Pons (tissue), 1 donor: ENCODE measurements around the gene CHMP4B.
A peak's percentile ranks its signal among the peaks of the same experiment; 100 is the strongest.
"Not testable (repeated sequence)": the region's sequence is repeated elsewhere in the genome, so short reads cannot be mapped to it uniquely, and the experiment has no call there.

Experiments
- DNase-seq: peaks from one replicate; pipeline ENCODE4 v3.0.0-alpha.2; 2016; ENCODE audit warnings: low spot score

CHMP4B gene

DNA sequence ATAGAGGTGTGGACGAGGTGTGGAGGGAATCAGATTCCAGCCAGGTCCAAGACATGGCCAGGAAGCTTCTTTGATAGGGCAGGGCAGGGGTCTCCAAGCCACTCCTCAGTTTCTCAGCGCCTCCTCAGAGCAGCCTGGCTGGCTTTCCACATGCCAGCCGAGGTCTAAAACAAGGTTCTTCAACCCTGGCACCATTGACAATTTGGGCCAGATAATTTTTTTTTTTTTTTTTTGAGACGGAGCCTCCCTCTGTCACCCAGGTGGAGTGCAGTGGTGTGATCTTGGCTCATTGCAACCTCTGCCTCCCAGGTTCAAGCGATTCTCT, 21.3 kb upstream of the CHMP4B start:
- no peak for DNase-seq

DNA sequence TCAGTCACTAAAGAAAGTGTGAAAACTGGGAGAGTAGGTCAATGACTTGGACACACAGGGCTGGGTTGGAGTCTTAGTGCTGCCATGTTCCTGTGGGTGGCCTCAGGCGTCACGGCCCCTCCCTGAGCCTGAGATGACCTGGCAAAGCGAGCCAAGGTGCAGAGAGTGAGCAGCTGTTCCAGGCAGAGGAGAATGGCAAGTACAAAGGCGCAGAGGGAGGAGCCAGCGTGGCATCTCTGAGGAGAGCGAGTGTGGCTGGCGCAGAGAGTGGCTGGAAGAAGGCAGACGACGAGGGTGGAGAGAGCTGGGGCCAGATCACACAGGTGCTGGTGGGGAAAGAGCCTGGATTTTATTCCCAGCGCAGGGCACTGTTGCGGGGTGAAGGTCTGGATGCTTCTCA, 20.6 kb upstream of the CHMP4B start:
- peak; percentile 5 for DNase-seq

DNA sequence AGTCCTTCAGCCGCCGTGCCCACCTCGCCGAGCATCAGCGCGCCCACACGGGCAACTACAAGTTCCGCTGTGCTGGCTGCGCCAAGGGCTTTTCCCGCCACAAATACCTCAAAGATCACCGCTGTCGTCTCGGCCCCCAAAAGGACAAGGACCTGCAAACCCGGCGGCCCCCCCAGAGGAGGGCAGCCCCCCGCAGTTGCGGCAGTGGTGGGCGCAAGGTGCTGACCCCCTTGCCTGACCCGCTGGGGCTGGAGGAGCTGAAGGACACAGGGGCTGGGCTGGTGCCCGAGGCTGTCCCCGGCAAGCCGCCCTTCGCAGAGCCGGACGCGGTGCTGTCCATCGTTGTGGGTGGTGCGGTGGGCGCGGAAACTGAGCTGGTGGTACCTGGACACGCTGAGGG, 20.1 kb upstream of the CHMP4B start:
- no peak for DNase-seq

- no peak for DNase-seq
Measured at GRCh38 chr20:33791540-33791939, 19.6 kb upstream of the CHMP4B start.

GRCh38 chr20:33791959-33792597, 19.1 kb upstream of the CHMP4B start:
- no peak for DNase-seq

DNA sequence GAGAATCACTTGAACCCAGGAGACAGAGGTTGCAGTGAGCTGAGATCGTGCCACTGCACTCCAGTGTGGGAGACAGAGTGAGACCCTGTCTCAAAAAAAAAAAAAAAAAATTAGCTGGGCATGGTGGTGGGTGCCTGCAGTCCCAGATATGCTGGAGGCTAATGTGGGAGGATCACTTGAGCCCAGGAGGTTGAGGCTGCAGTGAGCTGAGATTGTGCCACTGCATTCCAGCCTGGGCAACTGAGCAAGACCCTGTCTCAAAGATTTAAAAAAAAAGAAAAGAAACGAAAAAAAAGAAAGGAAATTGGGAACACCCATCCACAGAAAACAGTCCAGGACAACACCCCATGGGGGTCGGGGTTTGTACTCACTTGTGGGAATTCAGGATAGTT, 18.6 kb upstream of the CHMP4B start:
- not testable (repeated sequence) for DNase-seq

GRCh38 chr20:33793011-33793931, 17.9 kb upstream of the CHMP4B start:
- no peak for DNase-seq

- DNase-seq, result no peak
Measured at GRCh38 chr20:33796263-33796906, 14.8 kb upstream of the CHMP4B start.

DNA sequence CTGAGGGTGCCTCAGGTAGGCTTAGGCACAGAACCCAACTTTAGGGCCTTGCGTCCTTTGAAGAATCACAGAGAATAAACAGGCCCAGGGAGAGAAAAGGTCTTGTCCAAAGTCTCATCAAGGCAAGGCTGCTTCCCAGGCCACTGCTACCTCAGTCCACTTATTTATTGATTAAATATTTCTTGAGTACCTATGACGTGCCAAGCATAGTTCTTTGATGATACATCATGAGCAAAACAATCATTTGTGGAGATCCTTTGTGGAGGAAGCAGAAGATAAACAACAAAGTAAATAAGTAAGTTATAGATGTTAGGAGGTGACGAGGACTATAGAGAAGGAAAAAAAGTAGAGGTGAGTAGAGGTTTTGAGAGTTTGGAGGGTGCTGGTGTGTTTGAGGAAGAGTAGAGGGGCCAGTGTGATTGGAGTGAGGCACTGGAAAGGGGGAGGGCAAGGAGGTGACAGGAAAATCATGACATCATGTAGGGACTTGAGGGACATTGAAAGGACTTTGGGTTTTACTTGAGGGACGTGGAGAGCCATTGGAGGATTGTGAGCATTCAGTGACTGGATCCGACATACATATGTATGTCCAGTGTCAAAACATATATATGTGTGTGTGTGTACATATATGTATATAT, 14.1 kb upstream of the CHMP4B start:
- no peak for DNase-seq

DNA sequence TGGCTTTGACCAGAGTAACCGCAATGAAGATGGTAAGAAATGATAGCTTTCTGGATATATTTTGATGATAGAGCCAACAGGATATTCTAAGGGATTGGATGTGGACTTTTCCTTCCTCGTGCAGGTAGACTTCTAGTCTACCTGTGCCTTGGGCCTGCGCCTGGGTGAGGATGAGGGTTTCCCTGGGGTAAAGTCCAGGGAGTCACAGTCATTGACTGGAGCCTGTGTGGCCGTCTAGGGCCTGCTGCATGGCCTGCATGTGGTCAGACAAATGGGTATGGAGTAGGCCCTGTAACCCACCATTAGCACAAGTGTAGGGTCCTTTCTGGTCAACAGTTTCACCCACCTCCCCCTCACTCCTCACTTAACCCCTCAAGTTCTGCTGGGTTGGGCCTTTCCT, 12.7 kb upstream of the CHMP4B start:
- no peak for DNase-seq

DNA sequence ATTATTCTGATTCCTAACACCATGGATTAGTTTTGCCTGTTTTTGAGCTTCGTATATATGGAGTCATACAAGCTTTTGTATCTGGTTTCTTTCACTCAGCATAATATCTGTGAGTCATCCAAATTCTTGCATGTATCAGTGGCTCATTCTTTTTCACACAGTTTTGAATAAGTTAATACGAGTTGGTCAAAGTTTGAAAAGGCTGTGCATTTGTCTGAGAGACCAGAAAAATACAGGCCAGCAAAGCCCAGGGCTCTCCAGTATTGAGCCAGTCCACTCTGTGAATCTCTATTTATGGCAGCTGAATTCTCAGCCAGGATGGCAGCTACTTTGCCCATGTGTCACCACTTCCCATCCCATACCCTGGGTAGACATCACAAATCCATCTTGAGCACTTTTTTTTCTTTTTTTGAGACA, 7.2 kb upstream of the CHMP4B start:
- no peak for DNase-seq

- DNase-seq, result no peak
Measured at GRCh38 chr20:33808388-33808787, 2.8 kb upstream of the CHMP4B start.

GRCh38 chr20:33810259-33810658, 889 bp upstream of the CHMP4B start:
- peak; percentile 25 for DNase-seq

GRCh38 chr20:33811776-33812151, 616 bp downstream of the CHMP4B start:
- DNase-seq, result no peak

DNA sequence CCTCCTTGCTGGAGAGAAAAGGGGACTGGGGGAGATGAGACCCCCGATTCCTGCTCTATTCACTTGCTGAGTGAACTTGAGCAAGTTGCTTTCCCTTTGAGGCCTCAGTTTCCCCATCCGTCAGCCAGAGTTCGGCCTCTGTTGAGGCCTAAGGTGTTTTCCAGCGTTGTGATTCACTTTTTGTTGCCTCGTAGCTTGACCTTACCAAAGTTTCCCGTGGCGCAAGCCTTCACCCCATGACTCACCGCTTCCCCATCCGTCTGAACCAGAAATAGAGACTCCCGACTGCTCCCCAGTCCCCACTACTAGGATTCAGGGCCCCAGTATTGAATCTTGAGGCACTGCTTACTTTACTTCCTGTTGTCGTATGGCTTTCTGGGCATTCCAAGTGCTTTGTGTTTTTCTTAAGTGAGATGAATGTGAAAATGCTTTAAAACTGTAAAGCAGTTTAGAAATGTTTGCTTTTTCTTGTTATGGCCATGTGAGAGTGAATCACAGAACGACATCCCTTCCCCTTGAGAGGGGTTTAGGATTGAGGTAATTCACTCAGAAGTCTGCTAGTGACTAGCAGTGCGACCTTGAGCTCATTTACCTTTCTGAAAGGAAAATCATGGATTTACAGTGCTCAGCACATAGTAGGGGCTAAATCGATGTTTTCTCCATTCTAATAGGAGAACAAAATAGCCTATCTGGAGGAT, 1.2 kb downstream of the CHMP4B start:
- DNase-seq, result peak; percentile 58

DNA sequence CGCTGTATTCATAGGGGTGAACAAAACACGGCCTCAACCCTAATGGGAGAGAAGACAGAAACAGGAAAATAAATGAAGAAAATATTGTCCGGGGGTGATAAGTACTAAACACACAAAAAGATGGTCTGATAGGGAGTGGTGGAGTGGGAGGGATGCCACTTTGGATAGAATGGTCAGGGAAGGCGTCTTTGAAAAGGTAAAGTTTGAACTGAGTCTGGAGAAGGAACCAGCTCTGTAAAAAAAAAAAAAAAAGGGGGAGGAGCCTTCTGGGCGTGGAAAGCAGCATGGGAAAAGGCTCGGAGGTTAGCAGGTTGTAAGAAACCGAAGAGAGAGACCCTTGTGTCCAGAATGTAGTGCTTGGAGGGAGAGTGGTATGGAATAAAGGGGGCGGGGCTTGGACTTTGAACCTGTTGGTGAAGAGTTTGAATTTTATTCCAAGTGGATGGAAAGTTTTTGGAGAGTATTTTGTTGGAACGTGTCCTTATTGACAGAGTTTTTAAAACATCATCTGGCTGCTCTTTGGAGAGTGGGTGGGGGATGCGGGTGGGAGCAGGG, 1.8 kb downstream of the CHMP4B start:
- no peak for DNase-seq

GRCh38 chr20:33814238-33814712, 3.1 kb downstream of the CHMP4B start:
- no peak for DNase-seq

DNA sequence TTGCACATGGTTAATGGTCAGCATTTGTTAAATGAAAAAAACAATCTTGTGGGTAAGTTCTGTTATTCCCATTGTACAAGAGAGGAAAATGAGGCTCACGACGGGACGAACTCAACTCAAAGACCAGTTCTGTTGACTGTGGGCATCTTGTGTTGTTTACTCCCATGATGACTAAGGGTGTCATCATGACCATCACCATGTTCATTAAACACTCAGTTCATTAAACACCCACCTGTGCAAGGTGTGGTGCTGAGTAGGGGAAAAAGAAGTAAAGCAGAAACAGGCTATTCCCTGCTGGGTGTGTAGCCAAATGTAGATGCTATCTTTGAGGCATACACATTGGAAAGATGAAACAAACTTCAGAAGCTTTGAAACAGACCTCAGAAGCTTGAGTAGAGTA, 4.5 kb downstream of the CHMP4B start:
- DNase-seq, result no peak

DNA sequence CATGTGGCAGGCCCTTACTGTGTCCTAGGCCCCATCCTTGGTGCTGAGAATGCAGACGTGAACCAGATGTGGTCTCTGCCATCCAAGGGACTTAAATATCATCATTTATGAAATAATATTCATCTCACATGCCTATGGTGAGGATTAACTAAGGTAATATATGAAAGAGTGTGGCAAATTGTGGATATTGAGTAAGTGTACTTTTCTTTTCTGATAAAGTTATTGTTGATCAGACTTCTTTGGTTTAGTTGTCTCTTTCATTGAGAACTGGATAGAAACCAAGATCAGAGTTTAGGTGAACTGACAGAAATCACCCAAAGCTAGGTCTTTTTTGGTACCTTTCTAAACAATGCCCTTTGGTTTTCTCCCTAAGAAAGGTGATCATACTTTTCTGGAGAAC, 5.0 kb downstream of the CHMP4B start:
- no peak for DNase-seq

DNA sequence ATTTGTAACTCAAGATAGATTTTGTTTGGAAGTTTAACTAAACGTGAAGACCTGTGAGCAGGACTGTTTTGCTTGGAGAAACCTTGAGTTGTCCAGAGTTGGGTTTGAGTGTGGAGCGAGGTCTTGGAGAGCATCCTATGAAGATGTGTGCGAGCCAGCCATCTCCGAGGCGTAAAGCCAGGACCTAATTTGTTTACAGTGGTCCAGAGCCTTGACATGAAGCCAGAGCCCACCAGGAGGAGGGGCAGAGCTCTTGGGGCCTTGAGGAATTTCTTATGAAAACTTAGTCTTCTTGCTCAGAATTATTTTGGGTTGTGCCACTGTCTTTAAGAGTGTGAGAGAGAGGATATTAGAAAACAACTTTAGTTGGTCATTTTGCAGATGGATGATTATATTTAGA, 6.3 kb downstream of the CHMP4B start:
- DNase-seq, result no peak

DNA sequence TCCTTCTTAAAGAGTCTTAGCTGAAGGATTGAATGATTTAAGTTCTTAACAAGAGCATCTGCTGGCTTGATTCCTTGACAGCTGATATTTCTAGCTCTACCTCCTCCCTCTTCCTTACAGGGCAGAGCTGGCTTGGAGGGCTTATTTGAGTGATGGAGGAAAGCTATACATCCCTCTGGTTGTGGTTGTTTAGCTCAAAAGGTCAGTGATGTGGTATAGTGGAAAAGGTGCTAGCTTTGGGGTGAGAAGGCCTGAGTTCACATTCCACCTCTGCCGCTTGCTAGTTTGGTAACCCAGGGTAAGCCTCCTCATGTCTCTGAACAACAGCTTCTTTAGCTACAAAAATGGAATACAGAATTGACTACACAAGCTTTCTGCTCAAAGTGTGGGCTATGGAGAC, 8.3 kb downstream of the CHMP4B start:
- DNase-seq, result no peak

DNA sequence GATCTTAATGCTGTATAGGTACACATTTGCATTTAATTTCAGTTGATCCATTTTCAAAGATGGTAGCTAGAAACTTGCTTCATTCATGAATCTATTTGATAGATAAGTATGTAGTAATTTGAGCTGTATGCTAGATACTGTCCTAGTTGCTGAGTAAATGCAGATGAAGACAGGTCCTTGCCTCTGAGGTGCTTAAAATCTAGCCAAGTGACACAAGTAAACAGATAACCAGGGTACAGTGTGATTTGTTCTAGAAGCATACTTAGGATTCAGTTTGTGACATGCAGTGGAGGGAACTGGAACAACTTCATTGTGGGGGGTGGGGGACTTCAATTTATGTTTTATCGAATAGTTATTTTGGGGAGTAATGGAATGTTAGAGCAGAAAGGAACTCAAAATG, 9.2 kb downstream of the CHMP4B start:
- no peak for DNase-seq
